HG03045 (cell line): ENCODE data around the gene NRGN.

ENCODE experiments used
- ATAC-seq: cut with Tn5 transposase; IDR thresholded peaks from one replicate; pipeline ENCODE4 v1.9.1; 2021; ENCODE audit warnings: mild to moderate bottlenecking, moderate library complexity; ENCODE audit not compliant: unreplicated experiment

Gene NRGN

GRCh38 chr11:124739479-124740276 lies at the start of gene NRGN:
TSS of gene NRGN (plus strand) at chr11:124739942. CDS start at chr11:124740085, 143 bp downstream.
- peak; percentile 100 for ATAC-seq

GRCh38 chr11:124693142-124693541 lies 46.6 kb upstream of the NRGN start:
- ATAC-seq: no peak

GRCh38 chr11:124699547-124699946 lies 40.2 kb upstream of the NRGN start:
- no peak for ATAC-seq

- ATAC-seq: no peak
Measured at GRCh38 chr11:124700028-124700427, 39.7 kb upstream of the NRGN start.

GRCh38 chr11:124707829-124708228 lies 31.9 kb upstream of the NRGN start:
- ATAC-seq: no peak

- ATAC-seq: no peak
Measured at GRCh38 chr11:124712392-124712791, 27.4 kb upstream of the NRGN start.

- ATAC-seq: no peak
Measured at GRCh38 chr11:124716591-124716990, 23.2 kb upstream of the NRGN start.

- ATAC-seq: no peak
Measured at GRCh38 chr11:124717421-124717785, 22.3 kb upstream of the NRGN start.

- ATAC-seq: no peak
Measured at GRCh38 chr11:124717786-124718651, 21.7 kb upstream of the NRGN start.

GRCh38 chr11:124718801-124719200 lies 20.9 kb upstream of the NRGN start:
- no peak for ATAC-seq

- ATAC-seq: no peak
Measured at GRCh38 chr11:124719534-124719933, 20.2 kb upstream of the NRGN start.

GRCh38 chr11:124722176-124722575 lies 17.6 kb upstream of the NRGN start:
- no peak for ATAC-seq

- ATAC-seq: peak; percentile 67
Measured at GRCh38 chr11:124724979-124725718, 14.6 kb upstream of the NRGN start.

- ATAC-seq: no peak
Measured at GRCh38 chr11:124725719-124726105, 14.0 kb upstream of the NRGN start.

- ATAC-seq: no peak
Measured at GRCh38 chr11:124727474-124727873, 12.3 kb upstream of the NRGN start.

GRCh38 chr11:124728134-124728533 lies 11.6 kb upstream of the NRGN start:
- no peak for ATAC-seq

GRCh38 chr11:124729571-124729970 lies 10.2 kb upstream of the NRGN start:
- no peak for ATAC-seq

- ATAC-seq: no peak
Measured at GRCh38 chr11:124732230-124732629, 7.5 kb upstream of the NRGN start.

GRCh38 chr11:124736736-124737135 lies 3.0 kb upstream of the NRGN start:
- ATAC-seq: no peak

- no peak for ATAC-seq
Measured at GRCh38 chr11:124737638-124738305, 2.0 kb upstream of the NRGN start.
